ENCODE measurements around the gene GAGE1. TPM values are rescaled to one million over a fixed set of nuclear protein-coding genes. Genes with fewer than 3 reads are reported as not detected.
"Not testable (repeated sequence)": the region's sequence is repeated elsewhere in the genome, so short reads cannot be mapped to it uniquely, and the experiment has no call there.

The GAGE1 gene
- total and polyA plus RNA-seq, 2 of the 8 experiments (the other 6 are each of a cell fraction or from before 2014, with no cell fraction given): not detected

GRCh38 chrX:49568728-49569127, 30.1 kb upstream of the GAGE1 start:
- H3K4me1 ChIP-seq (replicated peaks in 1 of 4; ENCODE audit: control insufficient read depth in 3 of 4, insufficient read depth in 4 of 4, low read length in 3 of 4); H2BK15ac ChIP-seq (ENCODE audit: low read length); H4K5ac ChIP-seq (ENCODE audit: insufficient read length, low read depth, low read length); H3K27ac ChIP-seq (ENCODE audit: low read depth, low read length); H2AFZ ChIP-seq (ENCODE audit: low read length); H2BK120ac ChIP-seq (replicated peaks; ENCODE audit: low read depth, low read length); H3K23ac ChIP-seq (ENCODE audit: insufficient read length); H3K79me2 ChIP-seq (ENCODE audit: control insufficient read depth in 1 of 2, insufficient read depth in 2 of 2, low read length in 2 of 2); H4K20me1 ChIP-seq (replicated peaks in 1 of 2; ENCODE audit: control insufficient read depth in 1 of 2, insufficient read depth in 2 of 2, low read length in 2 of 2); H3K36me3 ChIP-seq (ENCODE audit: control insufficient read depth in 2 of 4, insufficient read depth in 4 of 4, low read length in 3 of 4); H3K79me1 ChIP-seq (ENCODE audit: low read depth, low read length); H3K9me3 ChIP-seq (ENCODE audit: insufficient read depth in 2 of 2, low read depth in 1 of 2, low read length in 1 of 2); H3K4me3 ChIP-seq (ENCODE audit: extremely low read depth in 1 of 4, insufficient read depth in 2 of 4, low read depth in 3 of 4, low read length in 4 of 4); H3K9ac ChIP-seq (replicated peaks in 1 of 4; ENCODE audit: extremely low read depth in 1 of 4, low read depth in 3 of 4, low read length in 3 of 4); H3K27me3 ChIP-seq (replicated peaks in 1 of 4; ENCODE audit: control insufficient read depth in 3 of 4, extremely low read depth in 1 of 4, insufficient read depth in 3 of 4, low read length in 3 of 4); H4K8ac ChIP-seq (ENCODE audit: extremely low read depth, insufficient read depth, low read length); H4K91ac ChIP-seq (replicated peaks; ENCODE audit: insufficient read length, low read length); FAIRE-seq; H2BK12ac ChIP-seq (ENCODE audit: low read depth, low read length); CTCF ChIA-PET (ENCODE audit: partially characterized antibody); H2BK5ac ChIP-seq (ENCODE audit: low read depth, low read length); H3K4me2 ChIP-seq (ENCODE audit: insufficient read depth in 1 of 2, low read depth in 2 of 2, low read length in 2 of 2); H2AK5ac ChIP-seq (ENCODE audit: low read depth, low read length); H3K4ac ChIP-seq (replicated peaks; ENCODE audit: insufficient read length, low read depth, low read length); H3K56ac ChIP-seq (replicated peaks; ENCODE audit: insufficient read length, low read depth, low read length); H3K14ac ChIP-seq (ENCODE audit: insufficient read length); POLR2A ChIA-PET (ENCODE audit: partially characterized antibody); H2BK20ac ChIP-seq (ENCODE audit: low read length); H3K18ac ChIP-seq (ENCODE audit: extremely low read depth, low read length); H3K23me2 ChIP-seq (ENCODE audit: low read depth, low read length); DNase-seq (ENCODE audit: low read depth in 1 of 2, low spot score in 2 of 2): not testable (repeated sequence)
- 87% methylated on average over 7 of the region's 11 CpGs; no CpG with 5 or more reads in 1 of the 2 experiments for whole genome bisulfite sequencing, 2 experiments (ENCODE audit: extremely low coverage in 1 of 2, insufficient coverage in 1 of 2, insufficient read length in 1 of 2, insufficient replicate concordance in 2 of 2, low coverage in 1 of 2, low lambda C conversion rate in 2 of 2, missing lambda C conversion rate in 1 of 2)

DNA sequence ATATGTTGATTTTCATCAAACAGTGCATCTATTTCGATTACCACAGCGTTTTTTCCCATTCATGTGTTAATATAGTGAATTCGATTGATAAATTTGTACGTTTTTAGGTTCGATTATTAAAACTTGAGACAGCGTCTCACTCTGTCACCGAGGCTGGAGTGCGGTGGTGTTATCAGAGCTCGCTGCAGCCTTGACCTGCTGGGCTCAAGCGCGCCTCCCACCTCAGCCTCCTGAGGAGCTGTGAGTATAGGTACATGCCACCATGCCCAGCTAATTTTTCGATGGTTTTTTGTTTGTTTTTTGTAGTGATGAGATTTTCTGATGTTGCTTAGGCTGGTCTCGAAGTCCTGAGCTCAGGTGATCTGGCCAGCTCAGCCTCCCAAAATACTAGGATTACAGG, 29.7 kb upstream of the GAGE1 start:
- H4K8ac ChIP-seq (ENCODE audit: extremely low read depth, insufficient read depth, low read length); H3K23ac ChIP-seq (ENCODE audit: insufficient read length); H3K4me1 ChIP-seq (replicated peaks in 1 of 4; ENCODE audit: control insufficient read depth in 3 of 4, insufficient read depth in 4 of 4, low read length in 3 of 4); H2AFZ ChIP-seq (ENCODE audit: low read length); H3K4me2 ChIP-seq (ENCODE audit: insufficient read depth in 1 of 2, low read depth in 2 of 2, low read length in 2 of 2); H4K5ac ChIP-seq (ENCODE audit: insufficient read length, low read depth, low read length); H2BK20ac ChIP-seq (ENCODE audit: low read length); H2BK120ac ChIP-seq (replicated peaks; ENCODE audit: low read depth, low read length); CTCF ChIA-PET (ENCODE audit: partially characterized antibody); H3K4me3 ChIP-seq (ENCODE audit: extremely low read depth in 1 of 4, insufficient read depth in 2 of 4, low read depth in 3 of 4, low read length in 4 of 4); H3K4ac ChIP-seq (replicated peaks; ENCODE audit: insufficient read length, low read depth, low read length); H3K9ac ChIP-seq (replicated peaks in 1 of 4; ENCODE audit: extremely low read depth in 1 of 4, low read depth in 3 of 4, low read length in 3 of 4); H3K27me3 ChIP-seq (replicated peaks in 1 of 4; ENCODE audit: control insufficient read depth in 3 of 4, extremely low read depth in 1 of 4, insufficient read depth in 3 of 4, low read length in 3 of 4); H4K91ac ChIP-seq (replicated peaks; ENCODE audit: insufficient read length, low read length); H3K14ac ChIP-seq (ENCODE audit: insufficient read length); POLR2A ChIA-PET (ENCODE audit: partially characterized antibody); H2BK15ac ChIP-seq (ENCODE audit: low read length); H3K18ac ChIP-seq (ENCODE audit: extremely low read depth, low read length); FAIRE-seq; H3K9me3 ChIP-seq (ENCODE audit: insufficient read depth in 2 of 2, low read depth in 1 of 2, low read length in 1 of 2); H3K79me2 ChIP-seq (ENCODE audit: control insufficient read depth in 1 of 2, insufficient read depth in 2 of 2, low read length in 2 of 2); H3K23me2 ChIP-seq (ENCODE audit: low read depth, low read length); H3K36me3 ChIP-seq (ENCODE audit: control insufficient read depth in 2 of 4, insufficient read depth in 4 of 4, low read length in 3 of 4); DNase-seq (ENCODE audit: low read depth in 1 of 2, low spot score in 2 of 2); H2BK12ac ChIP-seq (ENCODE audit: low read depth, low read length); H3K79me1 ChIP-seq (ENCODE audit: low read depth, low read length); H2AK5ac ChIP-seq (ENCODE audit: low read depth, low read length); H3K27ac ChIP-seq (ENCODE audit: low read depth, low read length); H2BK5ac ChIP-seq (ENCODE audit: low read depth, low read length); H4K20me1 ChIP-seq (replicated peaks in 1 of 2; ENCODE audit: control insufficient read depth in 1 of 2, insufficient read depth in 2 of 2, low read length in 2 of 2); H3K56ac ChIP-seq (replicated peaks; ENCODE audit: insufficient read length, low read depth, low read length): not testable (repeated sequence)
- 99% methylated on average over 7 of the region's 13 CpGs; no CpG with 5 or more reads in 1 of the 2 experiments for WGBS, 2 experiments (ENCODE audit: extremely low coverage in 1 of 2, insufficient coverage in 1 of 2, insufficient read length in 1 of 2, insufficient replicate concordance in 2 of 2, low coverage in 1 of 2, low lambda C conversion rate in 2 of 2, missing lambda C conversion rate in 1 of 2)
